Stimulated activated CD8-positive, alpha-beta memory T cell treated with anti-CD3 and anti-CD28 coated beads, Interleukin-15, amount 100 ng/mL, for 48 hours (primary cell): ENCODE data around the gene FHIT.
"Not testable (repeated sequence)": the region's sequence is repeated elsewhere in the genome, so short reads cannot be mapped to it uniquely, and the experiment has no call there.

Experiments
- DNase-seq, 2 donors: peaks; one replicate each; pipeline ENCODE4 v3.0.0-alpha.2; 2020; ENCODE audit warnings: low read depth in 2 of 2

FHIT gene

DNA sequence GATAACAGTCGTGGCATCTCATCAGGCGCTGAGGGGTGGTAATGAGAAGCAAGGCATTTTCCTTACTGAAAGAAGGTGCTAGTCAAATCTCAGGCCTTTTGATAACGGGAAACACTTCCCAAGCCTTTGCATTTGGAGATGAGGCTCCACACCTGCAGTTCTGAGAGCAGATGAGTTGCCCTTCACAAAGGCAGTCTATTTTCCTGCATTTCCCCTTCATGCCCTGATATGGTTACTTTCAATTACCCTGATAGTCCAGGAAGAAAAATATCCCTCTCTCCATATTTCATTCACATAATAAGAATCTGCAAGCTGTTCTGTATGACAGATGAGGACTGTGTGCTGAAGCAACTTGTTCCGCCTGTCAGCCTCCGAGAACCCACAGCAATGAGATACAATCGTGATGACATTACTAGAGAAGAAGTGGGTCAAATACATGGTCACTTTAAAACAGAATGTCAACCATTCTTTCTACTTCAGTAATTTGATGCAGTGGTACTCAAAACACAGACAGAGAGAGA, 25.0 kb downstream of the FHIT start:
- no peak for DNase-seq

DNA sequence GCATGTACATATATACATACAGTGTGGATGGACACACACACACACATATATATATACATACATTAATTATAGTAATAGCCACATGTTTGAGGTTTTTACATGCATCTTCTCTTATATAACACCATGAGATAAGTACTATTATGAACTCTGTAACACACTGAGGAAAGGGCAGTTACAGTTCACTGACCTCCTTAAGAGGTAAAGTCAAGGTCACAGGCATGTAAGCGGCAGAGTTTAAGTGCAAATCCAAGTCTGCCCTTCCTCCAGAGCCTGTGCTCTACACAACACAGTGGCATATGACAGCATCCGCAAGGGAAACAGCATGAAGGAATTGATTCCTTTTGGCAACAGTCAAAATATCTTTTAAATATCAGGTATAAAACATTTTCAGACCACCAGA, 26.4 kb downstream of the FHIT start:
- no peak for DNase-seq

GRCh38 chr3:61223451-61223850, 27.8 kb downstream of the FHIT start:
- DNase-seq: no peak

GRCh38 chr3:61222467-61222866, 28.8 kb downstream of the FHIT start:
- DNase-seq: no peak

- no peak for DNase-seq
Measured at GRCh38 chr3:61221759-61222362, 29.4 kb downstream of the FHIT start.

DNA sequence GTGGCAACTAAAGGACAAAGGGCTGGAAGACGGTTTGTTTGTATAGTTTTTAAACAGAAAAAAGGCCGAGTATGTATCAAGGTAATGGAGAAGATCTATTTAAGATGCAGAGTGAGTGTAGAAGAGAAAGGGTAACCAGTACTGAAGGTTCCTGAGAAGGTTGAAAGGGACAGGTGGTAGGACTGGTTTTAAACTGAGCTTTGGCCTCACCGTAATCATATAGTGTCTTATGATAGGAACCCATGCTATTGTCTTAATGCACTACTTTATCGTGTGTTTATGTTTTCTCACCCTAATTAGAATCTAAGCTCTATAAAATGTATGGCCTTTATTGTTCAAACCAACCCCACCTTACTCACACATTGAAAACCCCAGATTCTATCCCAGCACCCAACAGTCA, 32.7 kb downstream of the FHIT start:
- no peak for DNase-seq

DNA sequence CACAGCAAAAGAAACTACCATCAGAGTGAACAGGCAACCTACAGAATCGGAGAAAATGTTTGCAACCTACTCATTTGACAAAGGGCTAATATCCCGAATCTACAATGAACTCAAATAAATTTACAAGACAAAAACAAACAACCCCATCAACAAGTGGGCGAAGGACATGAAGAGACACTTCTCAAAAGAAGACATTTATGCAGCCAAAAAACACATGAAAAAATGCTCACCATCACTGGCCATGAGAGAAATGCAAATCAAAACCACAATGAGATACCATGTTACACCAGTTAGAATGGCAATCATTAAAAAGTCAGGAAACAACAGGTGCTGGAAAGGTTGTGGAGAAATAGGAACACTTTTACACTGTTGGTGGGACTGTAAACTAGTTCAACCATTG, 35.1 kb downstream of the FHIT start:
- not testable (repeated sequence) for DNase-seq

- no peak for DNase-seq
Measured at GRCh38 chr3:61202086-61202485, 49.2 kb downstream of the FHIT start.

DNA sequence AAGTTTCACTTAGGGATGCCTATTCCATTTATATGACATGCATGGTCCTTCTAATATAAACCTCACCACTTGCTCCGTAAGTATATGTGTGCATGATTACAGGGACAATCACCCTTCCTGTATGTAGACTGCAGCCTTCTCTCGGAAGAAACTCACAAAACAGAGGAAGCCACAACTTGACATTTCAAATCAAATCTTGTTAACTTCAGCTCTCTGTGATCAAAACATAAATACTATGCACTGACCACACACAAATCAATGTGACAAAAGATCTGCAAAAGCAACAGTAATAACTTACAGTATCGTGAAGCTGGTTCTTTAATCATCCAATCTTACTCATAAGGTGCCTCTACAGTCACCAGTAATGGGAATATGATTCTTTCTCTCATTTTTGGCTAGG, 50.2 kb downstream of the FHIT start:
- DNase-seq: no peak

- no peak for DNase-seq
Measured at GRCh38 chr3:61200270-61200669, 51.0 kb downstream of the FHIT start.

DNA sequence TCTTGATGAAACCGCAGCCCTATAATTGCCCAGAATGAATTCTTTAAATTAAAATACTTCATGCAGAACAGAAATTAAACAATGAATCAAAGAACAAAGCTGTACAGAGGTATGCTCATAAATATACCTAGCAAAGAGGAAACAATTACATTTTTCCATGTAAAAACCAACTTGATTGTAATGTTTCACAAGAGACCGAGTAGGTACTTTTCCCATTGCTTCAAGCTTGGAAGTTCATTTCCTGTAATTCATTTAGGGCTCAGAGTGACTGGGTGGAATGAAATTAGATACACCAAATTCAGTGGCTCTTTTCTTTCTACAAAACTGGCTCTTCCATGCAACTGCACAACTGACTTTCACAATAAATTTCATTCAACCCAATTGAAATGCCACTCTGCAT, 51.4 kb downstream of the FHIT start:
- no peak for DNase-seq

DNA sequence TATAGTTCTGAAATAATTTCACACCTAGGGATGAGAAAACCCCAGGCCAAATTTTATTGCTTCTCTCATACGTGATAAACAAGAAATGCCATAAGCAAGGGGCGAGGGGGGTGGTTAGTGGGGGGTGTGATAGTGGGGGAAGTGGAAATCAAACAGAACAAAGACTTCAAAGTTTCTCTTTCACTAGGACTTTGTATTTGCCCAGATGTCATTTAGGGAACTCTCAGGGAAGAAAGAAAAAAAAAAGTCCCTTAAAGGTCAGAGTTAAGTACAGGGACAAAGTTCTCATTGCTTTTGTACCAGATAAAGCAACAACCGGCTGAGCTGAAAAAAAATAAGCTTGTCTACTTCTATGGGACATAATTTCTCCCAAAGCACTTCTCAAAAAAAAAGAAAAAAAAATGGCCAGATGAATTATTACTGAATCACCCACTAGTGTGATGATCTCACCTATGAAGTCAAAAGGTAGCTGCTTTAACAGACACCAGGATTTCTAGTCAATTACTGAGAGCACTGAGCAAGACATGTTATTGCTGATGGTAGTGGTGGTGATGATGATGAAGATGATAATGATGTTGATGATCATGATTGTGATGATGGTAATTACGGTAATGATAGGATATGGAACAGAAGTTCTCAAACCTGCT, 56.2 kb downstream of the FHIT start:
- no peak for DNase-seq

DNA sequence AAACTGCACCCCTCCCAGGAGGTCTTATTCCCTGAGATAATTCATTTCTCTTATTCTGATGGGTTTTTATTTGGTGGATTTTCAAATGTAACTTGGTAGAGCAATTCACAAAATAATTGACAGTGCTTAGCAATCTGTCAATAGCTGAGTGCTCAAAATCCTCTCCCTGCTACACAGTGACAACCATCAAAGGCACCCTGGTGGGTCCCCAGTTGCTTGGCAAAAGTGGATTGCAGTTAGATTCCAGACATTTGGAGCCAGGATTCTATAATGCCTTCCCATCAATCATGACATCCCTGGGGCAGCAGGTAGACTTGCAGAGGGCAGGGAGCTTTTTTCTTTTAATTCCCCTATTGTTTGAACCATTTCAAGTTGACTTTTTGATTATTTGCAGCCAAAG, 59.0 kb downstream of the FHIT start:
- no peak for DNase-seq

- DNase-seq: not testable (repeated sequence)
Measured at GRCh38 chr3:61190205-61190604, 61.0 kb downstream of the FHIT start.

DNA sequence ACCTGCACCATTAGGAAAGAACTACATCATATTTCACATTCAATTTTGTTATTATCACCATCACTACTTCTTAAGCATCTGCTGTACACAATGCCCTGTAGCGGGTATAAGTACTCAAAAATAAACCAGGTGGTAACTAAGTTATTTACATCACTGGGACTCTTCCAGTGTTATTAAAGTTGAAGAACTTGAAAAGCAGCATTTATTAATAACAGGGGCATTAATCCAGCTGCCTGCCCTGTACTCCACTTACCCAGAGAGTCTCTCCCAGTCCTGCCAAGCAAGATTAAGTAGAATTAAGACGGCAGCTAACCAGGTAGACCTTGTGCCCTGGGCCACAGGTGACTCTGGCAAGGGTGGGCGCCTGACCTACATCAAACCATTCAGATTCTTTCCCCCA, 65.2 kb downstream of the FHIT start:
- no peak for DNase-seq

DNA sequence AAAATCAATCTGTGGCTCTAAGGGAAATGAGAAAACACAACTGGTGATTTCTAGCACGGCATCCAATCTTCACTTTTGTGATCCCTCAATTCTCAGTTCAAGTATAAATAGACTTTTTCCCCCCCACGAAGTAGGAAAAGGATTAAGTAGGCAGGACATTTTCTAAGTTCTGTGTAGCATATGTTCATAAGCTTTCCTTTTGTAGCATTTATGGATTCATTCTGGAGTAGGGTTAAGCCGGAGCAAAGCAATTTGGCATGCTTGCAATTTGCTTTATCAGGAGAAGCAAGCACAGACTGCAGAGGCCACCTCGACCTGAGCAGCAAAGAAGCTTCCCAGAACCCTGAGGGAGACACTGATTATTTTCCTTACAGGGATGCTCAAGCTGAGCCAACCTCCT, 66.3 kb downstream of the FHIT start:
- DNase-seq: no peak

- no peak for DNase-seq
Measured at GRCh38 chr3:61182662-61183061, 68.6 kb downstream of the FHIT start.

- no peak for DNase-seq
Measured at GRCh38 chr3:61181874-61182273, 69.4 kb downstream of the FHIT start.

DNA sequence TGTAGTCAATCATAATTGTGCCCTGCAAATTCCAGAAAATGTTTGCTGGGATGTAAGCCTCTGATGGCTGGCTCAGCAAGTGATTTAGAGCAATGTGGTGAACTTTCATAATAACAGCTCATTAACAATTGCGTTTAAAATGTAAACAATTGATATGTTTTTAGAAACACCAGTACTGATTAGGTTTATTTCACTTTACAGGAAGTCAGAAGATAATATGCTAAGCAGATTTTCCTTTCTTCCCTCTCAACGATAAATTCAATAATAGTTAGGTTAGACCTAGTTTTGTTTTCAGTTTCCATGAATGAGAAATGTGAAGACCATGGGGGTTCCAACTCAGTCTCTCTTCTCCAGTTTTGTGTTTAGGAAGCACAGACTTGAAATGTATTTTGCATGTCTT, 71.0 kb downstream of the FHIT start:
- no peak for DNase-seq

GRCh38 chr3:61178167-61178566, 73.1 kb downstream of the FHIT start:
- DNase-seq: no peak

- no peak for DNase-seq
Measured at GRCh38 chr3:61177450-61177849, 73.8 kb downstream of the FHIT start.

DNA sequence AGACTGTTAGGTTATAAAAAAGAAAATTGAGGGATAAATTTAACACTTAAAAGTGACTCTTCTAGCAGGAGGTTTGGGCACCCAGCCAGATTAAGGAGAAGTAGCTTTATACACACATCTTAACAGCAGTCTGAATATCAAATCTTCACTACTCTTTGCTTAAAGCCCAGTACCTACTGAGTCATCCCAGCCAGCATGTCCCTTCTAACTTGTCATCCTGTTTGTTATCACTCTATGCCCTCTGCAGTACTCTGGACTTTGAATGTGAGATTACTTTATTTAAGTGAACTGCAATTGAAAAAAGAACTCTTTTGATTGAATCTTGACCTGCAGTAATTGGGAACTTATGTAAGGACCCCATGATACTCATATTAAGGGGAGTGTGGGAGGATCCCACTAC, 77.6 kb downstream of the FHIT start:
- DNase-seq: no peak

- DNase-seq: no peak
Measured at GRCh38 chr3:61172684-61173083, 78.6 kb downstream of the FHIT start.

DNA sequence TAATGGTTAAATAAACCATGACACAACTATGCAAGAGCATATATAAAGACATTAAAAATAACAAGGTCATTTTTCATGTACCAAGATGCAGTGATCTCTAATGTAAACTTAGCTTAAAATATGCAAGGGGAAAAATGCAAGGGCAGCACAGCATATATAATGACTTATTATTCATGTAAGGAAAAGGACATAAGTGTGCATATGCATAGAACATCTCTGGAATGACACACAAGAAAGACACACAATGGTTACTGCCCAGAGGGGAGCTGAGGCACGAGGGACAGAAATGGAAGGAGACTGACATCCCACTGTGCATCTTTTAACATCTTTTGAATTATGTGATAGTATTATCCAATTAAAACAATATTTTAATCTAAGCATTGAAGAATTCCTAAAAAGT, 79.0 kb downstream of the FHIT start:
- DNase-seq: no peak
